H1 (cell line): ENCODE results near the gene ERV3-1. TPM values are rescaled to one million over a fixed set of nuclear protein-coding genes. Genes with fewer than 3 reads are reported as not detected.
A peak's percentile ranks its signal among the peaks of the same experiment; 100 is the strongest.
"Not testable (repeated sequence)": the region's sequence is repeated elsewhere in the genome, so short reads cannot be mapped to it uniquely, and the experiment has no call there.

Source experiments
- CTCF ChIA-PET: fragments of 300-600 bp; sonication (Branson Sonifier 250); formaldehyde crosslinking; loops from one replicate; lab custom pipeline; 2021; ENCODE audit not compliant: partially characterized antibody; lab: Charles Lee
- POLR2A ChIA-PET: fragments of 300-600 bp; sonication (Branson Sonifier 250); formaldehyde crosslinking; loops from one replicate; lab custom pipeline; 2021; ENCODE audit warnings: inconsistent platforms; ENCODE audit not compliant: partially characterized antibody; lab: Charles Lee
- DNase-seq, 2 experiments: peaks; one replicate each; pipeline versions ENCODE4 v3.0.0 to v3.0.0-alpha.2; 2010 to 2022; ENCODE audit warnings: low spot score in 2 of 2, low read depth in 1 of 2, mixed read lengths in 1 of 2
- FAIRE-seq: peaks from 2 replicates; lab custom pipeline; 2011; peaks lifted over from hg19 to GRCh38; lab: Jason Lieb, UNC
- H2AFZ ChIP-seq: 2 replicates; pipeline ENCODE4 v1.8.1; 2012; ENCODE audit warnings: low read length, inconsistent platforms
- H2AK5ac ChIP-seq: 2 replicates; pipeline ENCODE4 v1.6.1; 2013; ENCODE audit warnings: low read depth, low read length
- H2BK120ac ChIP-seq: replicated peaks from 2 replicates; pipeline ENCODE3; 2013; ENCODE audit warnings: low read depth, low read length, inconsistent platforms
- H2BK12ac ChIP-seq: 2 replicates; pipeline ENCODE4 v1.6.1; 2013; ENCODE audit warnings: low read depth, low read length
- H2BK15ac ChIP-seq: 2 replicates; pipeline ENCODE4 v1.6.1; 2013; ENCODE audit warnings: low read length
- H2BK20ac ChIP-seq: 2 replicates; pipeline ENCODE4 v1.6.1; 2013; ENCODE audit warnings: low read length
- H2BK5ac ChIP-seq: 2 replicates; pipeline ENCODE4 v1.6.1; 2013; ENCODE audit warnings: low read depth, low read length
- H3K14ac ChIP-seq: 2 replicates; pipeline ENCODE4 v1.6.1; 2013; ENCODE audit warnings: inconsistent platforms; ENCODE audit not compliant: insufficient read length
- H3K18ac ChIP-seq: 2 replicates; pipeline ENCODE4 v1.6.1; 2013; ENCODE audit warnings: low read length; ENCODE audit errors: extremely low read depth
- H3K23ac ChIP-seq: 2 replicates; pipeline ENCODE4 v1.6.1; 2013; ENCODE audit warnings: inconsistent platforms; ENCODE audit not compliant: insufficient read length
- H3K23me2 ChIP-seq: 2 replicates; pipeline ENCODE4 v1.6.1; 2013; ENCODE audit warnings: low read depth, low read length
- H3K27ac ChIP-seq: 2 replicates; pipeline ENCODE4 v1.6.1; 2011; ENCODE audit warnings: low read depth, low read length, inconsistent platforms
- H3K27me3 ChIP-seq, 4 experiments: replicated peaks in 1 of 4; 1 replicate in 1 of 4; 2 replicates in 3 of 4; pipeline versions ENCODE4 v1.6.1 to v1.8.1; 2011 to 2013; ENCODE audit warnings: low read length in 3 of 4, mild to moderate bottlenecking in 3 of 4, inconsistent platforms in 2 of 4, mixed read lengths in 2 of 4, moderate library complexity in 1 of 4; ENCODE audit not compliant: control insufficient read depth in 3 of 4, insufficient read depth in 3 of 4; ENCODE audit errors: extremely low read depth in 1 of 4
- H3K36me3 ChIP-seq, 4 experiments: 2 replicates each; pipeline versions ENCODE4 v1.6.1 to v1.8.1; 2011 to 2013; ENCODE audit warnings: mild to moderate bottlenecking in 4 of 4, low read length in 3 of 4, moderate library complexity in 2 of 4, control low read depth in 1 of 4, inconsistent platforms in 1 of 4; ENCODE audit not compliant: insufficient read depth in 4 of 4, control insufficient read depth in 2 of 4
- H3K4ac ChIP-seq: replicated peaks from 2 replicates; pipeline ENCODE3; 2013; ENCODE audit warnings: low read length, low read depth, mixed read lengths, inconsistent platforms; ENCODE audit not compliant: insufficient read length
- H3K4me1 ChIP-seq, 4 experiments: replicated peaks in 1 of 4; 1 replicate in 1 of 4; 2 replicates in 3 of 4; pipeline versions ENCODE4 v1.6.1 to v1.8.1; 2011 to 2013; ENCODE audit warnings: low read length in 3 of 4, inconsistent platforms in 2 of 4, mixed read lengths in 1 of 4; ENCODE audit not compliant: insufficient read depth in 4 of 4, control insufficient read depth in 3 of 4
- H3K4me2 ChIP-seq, 2 experiments: 2 replicates each; pipeline versions ENCODE4 v1.6.1 to v1.8.1; 2011 to 2013; ENCODE audit warnings: low read depth in 2 of 2, low read length in 2 of 2, control low read depth in 1 of 2, inconsistent platforms in 1 of 2, mild to moderate bottlenecking in 1 of 2; ENCODE audit not compliant: insufficient read depth in 1 of 2
- H3K4me3 ChIP-seq, 4 experiments: fragments of 200-600, 300-600 bp in 1 of 4; sonication (generic), shearing (Covaris generic), sonication (Bioruptor Twin) in 1 of 4; 2 replicates each; pipeline versions ENCODE4 v1.5.1 to v1.8.1; 2011 to 2016; ENCODE audit warnings: low read length in 4 of 4, low read depth in 3 of 4, control low read depth in 2 of 4, inconsistent platforms in 2 of 4, mild to moderate bottlenecking in 2 of 4, mixed read lengths in 1 of 4, moderate library complexity in 1 of 4; ENCODE audit not compliant: insufficient read depth in 2 of 4; ENCODE audit errors: extremely low read depth in 1 of 4
- H3K56ac ChIP-seq: replicated peaks from 2 replicates; pipeline ENCODE3; 2013; ENCODE audit warnings: low read depth, mild to moderate bottlenecking, mixed read lengths, low read length, inconsistent platforms; ENCODE audit not compliant: insufficient read length
- H3K79me1 ChIP-seq: 2 replicates; pipeline ENCODE4 v1.6.1; 2013; ENCODE audit warnings: low read depth, low read length, control low read depth
- H3K79me2 ChIP-seq, 2 experiments: 2 replicates each; pipeline versions ENCODE4 v1.6.1 to v1.8.1; 2012 to 2013; ENCODE audit warnings: low read length in 2 of 2, mild to moderate bottlenecking in 2 of 2, inconsistent platforms in 1 of 2; ENCODE audit not compliant: insufficient read depth in 2 of 2, control insufficient read depth in 1 of 2
- H3K9ac ChIP-seq, 4 experiments: replicated peaks in 1 of 4; 1 replicate in 1 of 4; 2 replicates in 3 of 4; pipeline versions ENCODE4 v1.6.1 to v1.8.1; 2011 to 2013; ENCODE audit warnings: low read depth in 3 of 4, low read length in 3 of 4, control low read depth in 2 of 4, mild to moderate bottlenecking in 2 of 4, moderate library complexity in 2 of 4, inconsistent platforms in 1 of 4; ENCODE audit errors: extremely low read depth in 1 of 4
- H3K9me3 ChIP-seq, 2 experiments: 2 replicates each; pipeline versions ENCODE4 v1.6.1 to v1.8.1; 2012 to 2013; ENCODE audit warnings: mild to moderate bottlenecking in 2 of 2, moderate library complexity in 2 of 2, control low read depth in 1 of 2, inconsistent platforms in 1 of 2, low read depth in 1 of 2, low read length in 1 of 2, mixed read lengths in 1 of 2; ENCODE audit not compliant: insufficient read depth in 2 of 2
- H4K20me1 ChIP-seq, 2 experiments: replicated peaks in 1 of 2; 2 replicates each; pipeline versions ENCODE3 to v1.8.1; 2011 to 2013; ENCODE audit warnings: inconsistent platforms in 2 of 2, low read length in 2 of 2, mild to moderate bottlenecking in 1 of 2; ENCODE audit not compliant: insufficient read depth in 2 of 2, control insufficient read depth in 1 of 2
- H4K5ac ChIP-seq: 2 replicates; pipeline ENCODE4 v1.6.1; 2013; ENCODE audit warnings: low read length, low read depth, mixed read lengths, inconsistent platforms; ENCODE audit not compliant: insufficient read length
- H4K8ac ChIP-seq: 2 replicates; pipeline ENCODE4 v1.8.0; 2013; ENCODE audit warnings: mild to moderate bottlenecking, moderate library complexity, low read length, inconsistent platforms; ENCODE audit not compliant: insufficient read depth; ENCODE audit errors: extremely low read depth
- H4K91ac ChIP-seq: replicated peaks from 2 replicates; pipeline ENCODE3; 2013; ENCODE audit warnings: low read length, mixed read lengths, inconsistent platforms; ENCODE audit not compliant: insufficient read length
- ASH2L ChIP-seq: fragments of 200-600, 300-600 bp; sonication (generic); IDR thresholded peaks from one replicate; pipeline ENCODE4 v1.7.1; 2017; ENCODE audit warnings: low read length
- KDM4A ChIP-seq: IDR thresholded peaks from one replicate; pipeline ENCODE4 v1.7.1; 2012; ENCODE audit warnings: low read depth, mild to moderate bottlenecking, moderate library complexity, low read length, inconsistent platforms; ENCODE audit not compliant: severe bottlenecking
- SIN3A ChIP-seq, 2 experiments: IDR thresholded peaks in 1 of 2; conservative IDR thresholded peaks in 1 of 2; 2 replicates each; pipeline ENCODE4 v1.6.1; 2011 to 2012; ENCODE audit warnings: low read length in 2 of 2, improper control_type of control experiment in 1 of 2, low read depth in 1 of 2, mild to moderate bottlenecking in 1 of 2
- TBP ChIP-seq: IDR thresholded peaks from 2 replicates; pipeline ENCODE4 v1.6.1; 2011; ENCODE audit warnings: low read depth, low read length, improper control_type of control experiment
- WGBS, 2 experiments: shearing (Covaris generic) in 1 of 2; methylation state at CpG; one replicate each; pipeline versions ENCODE4 v1.1.6 to v1.1.7; 2013 to 2015; ENCODE audit warnings: low lambda C conversion rate in 2 of 2, mixed read lengths in 2 of 2, inconsistent platforms in 1 of 2, low coverage in 1 of 2, missing lambda C conversion rate in 1 of 2; ENCODE audit not compliant: insufficient replicate concordance in 2 of 2, insufficient coverage in 1 of 2, insufficient read length in 1 of 2; ENCODE audit errors: extremely low coverage in 1 of 2, missing lambda C conversion rate in 1 of 2; 5-methylcytosine and 5-hydroxymethylcytosine counted together
- polyA plus RNA-seq, 7 experiments: library from polyadenylated mRNA; depleted of rRNA in 3 of 7; stranded (reverse) in 5 of 7; unstranded in 2 of 7; fragments of >200 nt in 5 of 7; fragments of 200-250 nt in 2 of 7; gene quantifications; 1 replicate in 5 of 7; 2 replicates in 1 of 7; 4 replicates in 1 of 7; pipeline versions ENCODE4 v1.2.1 to v1.2.3, GENCODE V29; 2011 to 2013; ENCODE audit warnings: missing spikeins in 2 of 7, mixed read lengths in 2 of 7
- total RNA-seq: library from RNA; stranded (reverse); fragmentation: NEBNext Ultra II Directional; extraction: Animal tissue kit (Norgen Biotek cat#: 25700); gene quantifications from 2 replicates; pipeline ENCODE4 v1.2.1, GENCODE V29; 2021

ERV3-1 gene
- total and polyA plus RNA-seq, 2 of the 8 experiments (the other 6 are each of a cell fraction or from before 2014, with no cell fraction given) = 9.5 to 9.7 TPM

GRCh38 chr7:65038767-65039166 lies 32.3 kb upstream of the ERV3-1 start:
- not testable (repeated sequence) for H2BK20ac ChIP-seq, H3K23me2 ChIP-seq, H4K5ac ChIP-seq, H3K79me1 ChIP-seq, H4K91ac ChIP-seq, H3K36me3 ChIP-seq, H2BK5ac ChIP-seq, H2BK12ac ChIP-seq, H3K4ac ChIP-seq, H3K4me1 ChIP-seq, H2BK15ac ChIP-seq, H3K9me3 ChIP-seq, H2AK5ac ChIP-seq, H3K23ac ChIP-seq, H3K14ac ChIP-seq, H3K18ac ChIP-seq, H2BK120ac ChIP-seq, FAIRE-seq, H3K27me3 ChIP-seq, H3K56ac ChIP-seq, H4K20me1 ChIP-seq
- TF ChIP-seq TBP = peak; percentile 22; the same call in 1 of the 2 replicates
- 0 out of 4 replicates have a peak, but pooled peaks of 1 of the 2 experiments have one; percentile 20 for TF ChIP-seq SIN3A (conservative IDR thresholded peaks at IDR 0.05 in 1 of 2, IDR thresholded peaks at IDR 0.05 in 1 of 2; ENCODE audit: low read depth in 1 of 2, low read length in 2 of 2)
- peak; percentile 31 for TF ChIP-seq ASH2L
- peak; percentile 14 for TF ChIP-seq KDM4A
- POLR2A ChIA-PET = interaction anchor here (0.6 to 2.2 kb wide), 3 partner anchors 14 to 213 kb away, joined by 3 to 14 read pairs (median 3); partner anchors contain the start of gene ERV3-1
- Histone ChIP-seq H4K8ac (peak overlapping the region; percentile 80; the same call in 1 of the 2 replicates), H3K4me3 (peak overlapping the region; percentile 56 to 80 (median 62)), H3K79me2 (peaks cover 0 to 16% of the 10 kb centered on the region in 2 experiments; a peak in 2 of 4 replicates), H3K27ac (peak overlapping the region; percentile 64; the same call in 1 of the 2 replicates), H3K9ac (peak overlapping the region; percentile 29 to 56 (median 47); a peak in 5 of 7 replicates), H2AFZ (0 out of 2 replicates have a peak overlapping the region, but pooled peaks have one; percentile 44), H3K4me2 (peak overlapping the region; percentile 56 to 69)
- CTCF ChIA-PET = interaction anchor here (0.7 kb wide), 1 partner anchor 100 kb away, joined by 3 read pairs; no protein-coding TSS in a partner anchor
- DNase-seq = peak; percentile 9 to 69
- WGBS, 2 experiments = 0% methylated on average over 3 of the region's 35 CpGs; no CpG with 5 or more reads in 1 of the 2 experiments
